ENCODE data around the gene CUL2. TPM values are rescaled to one million over a fixed set of nuclear protein-coding genes. Genes with fewer than 3 reads are reported as not detected.

Gene CUL2
- total and polyA plus RNA-seq, 2 experiments from 2014 or later: 17.2 to 38.3 TPM

DNA sequence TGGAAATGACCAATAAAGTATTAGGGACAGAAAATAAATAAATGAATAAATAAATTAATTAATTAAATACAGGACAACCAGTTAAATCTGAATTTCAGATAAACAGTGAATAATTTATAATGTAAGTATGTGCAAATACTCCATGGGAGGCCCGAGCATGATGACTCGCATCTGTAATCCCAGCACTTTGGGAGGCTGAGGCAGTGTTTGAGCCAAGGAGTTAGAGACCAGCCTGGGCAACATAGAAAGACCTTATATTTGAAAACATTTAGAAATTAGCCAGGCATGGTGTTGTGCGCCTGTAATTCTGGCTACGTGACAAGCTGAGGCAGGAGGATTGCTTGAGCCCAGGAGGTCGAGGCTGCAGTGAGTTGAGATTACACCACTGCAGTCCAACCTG lies 123.7 kb downstream of the CUL2 start (continued):
- TF ChIP-seq, protein P1, sequence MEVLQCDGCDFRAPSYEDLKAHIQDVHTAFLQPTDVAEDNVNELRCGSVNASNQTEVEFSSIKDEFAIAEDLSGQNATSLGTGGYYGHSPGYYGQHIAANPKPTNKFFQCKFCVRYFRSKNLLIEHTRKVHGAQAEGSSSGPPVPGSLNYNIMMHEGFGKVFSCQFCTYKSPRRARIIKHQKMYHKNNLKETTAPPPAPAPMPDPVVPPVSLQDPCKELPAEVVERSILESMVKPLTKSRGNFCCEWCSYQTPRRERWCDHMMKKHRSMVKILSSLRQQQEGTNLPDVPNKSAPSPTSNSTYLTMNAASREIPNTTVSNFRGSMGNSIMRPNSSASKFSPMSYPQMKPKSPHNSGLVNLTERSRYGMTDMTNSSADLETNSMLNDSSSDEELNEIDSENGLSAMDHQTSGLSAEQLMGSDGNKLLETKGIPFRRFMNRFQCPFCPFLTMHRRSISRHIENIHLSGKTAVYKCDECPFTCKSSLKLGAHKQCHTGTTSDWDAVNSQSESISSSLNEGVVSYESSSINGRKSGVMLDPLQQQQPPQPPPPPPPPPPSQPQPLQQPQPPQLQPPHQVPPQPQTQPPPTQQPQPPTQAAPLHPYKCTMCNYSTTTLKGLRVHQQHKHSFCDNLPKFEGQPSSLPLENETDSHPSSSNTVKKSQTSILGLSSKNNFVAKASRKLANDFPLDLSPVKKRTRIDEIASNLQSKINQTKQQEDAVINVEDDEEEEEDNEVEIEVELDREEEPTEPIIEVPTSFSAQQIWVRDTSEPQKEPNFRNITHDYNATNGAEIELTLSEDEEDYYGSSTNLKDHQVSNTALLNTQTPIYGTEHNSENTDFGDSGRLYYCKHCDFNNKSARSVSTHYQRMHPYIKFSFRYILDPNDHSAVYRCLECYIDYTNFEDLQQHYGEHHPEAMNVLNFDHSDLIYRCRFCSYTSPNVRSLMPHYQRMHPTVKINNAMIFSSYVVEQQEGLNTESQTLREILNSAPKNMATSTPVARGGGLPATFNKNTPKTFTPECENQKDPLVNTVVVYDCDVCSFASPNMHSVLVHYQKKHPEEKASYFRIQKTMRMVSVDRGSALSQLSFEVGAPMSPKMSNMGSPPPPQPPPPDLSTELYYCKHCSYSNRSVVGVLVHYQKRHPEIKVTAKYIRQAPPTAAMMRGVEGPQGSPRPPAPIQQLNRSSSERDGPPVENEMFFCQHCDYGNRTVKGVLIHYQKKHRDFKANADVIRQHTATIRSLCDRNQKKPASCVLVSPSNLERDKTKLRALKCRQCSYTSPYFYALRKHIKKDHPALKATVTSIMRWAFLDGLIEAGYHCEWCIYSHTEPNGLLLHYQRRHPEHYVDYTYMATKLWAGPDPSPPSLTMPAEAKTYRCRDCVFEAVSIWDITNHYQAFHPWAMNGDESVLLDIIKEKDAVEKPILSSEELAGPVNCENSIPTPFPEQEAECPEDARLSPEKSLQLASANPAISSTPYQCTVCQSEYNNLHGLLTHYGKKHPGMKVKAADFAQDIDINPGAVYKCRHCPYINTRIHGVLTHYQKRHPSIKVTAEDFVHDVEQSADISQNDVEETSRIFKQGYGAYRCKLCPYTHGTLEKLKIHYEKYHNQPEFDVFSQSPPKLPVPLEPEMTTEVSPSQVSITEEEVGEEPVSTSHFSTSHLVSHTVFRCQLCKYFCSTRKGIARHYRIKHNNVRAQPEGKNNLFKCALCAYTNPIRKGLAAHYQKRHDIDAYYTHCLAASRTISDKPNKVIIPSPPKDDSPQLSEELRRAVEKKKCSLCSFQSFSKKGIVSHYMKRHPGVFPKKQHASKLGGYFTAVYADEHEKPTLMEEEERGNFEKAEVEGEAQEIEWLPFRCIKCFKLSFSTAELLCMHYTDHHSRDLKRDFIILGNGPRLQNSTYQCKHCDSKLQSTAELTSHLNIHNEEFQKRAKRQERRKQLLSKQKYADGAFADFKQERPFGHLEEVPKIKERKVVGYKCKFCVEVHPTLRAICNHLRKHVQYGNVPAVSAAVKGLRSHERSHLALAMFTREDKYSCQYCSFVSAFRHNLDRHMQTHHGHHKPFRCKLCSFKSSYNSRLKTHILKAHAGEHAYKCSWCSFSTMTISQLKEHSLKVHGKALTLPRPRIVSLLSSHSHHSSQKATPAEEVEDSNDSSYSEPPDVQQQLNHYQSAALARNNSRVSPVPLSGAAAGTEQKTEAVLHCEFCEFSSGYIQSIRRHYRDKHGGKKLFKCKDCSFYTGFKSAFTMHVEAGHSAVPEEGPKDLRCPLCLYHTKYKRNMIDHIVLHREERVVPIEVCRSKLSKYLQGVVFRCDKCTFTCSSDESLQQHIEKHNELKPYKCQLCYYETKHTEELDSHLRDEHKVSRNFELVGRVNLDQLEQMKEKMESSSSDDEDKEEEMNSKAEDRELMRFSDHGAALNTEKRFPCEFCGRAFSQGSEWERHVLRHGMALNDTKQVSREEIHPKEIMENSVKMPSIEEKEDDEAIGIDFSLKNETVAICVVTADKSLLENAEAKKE (CRISPR knock-in tag; IDR thresholded peaks at IDR 0.05): no peak
- TF ChIP-seq ZNF114 (CRISPR knock-in tag; IDR thresholded peaks at IDR 0.05) (no peak), EZH2phosphoT487 (IDR thresholded peaks at IDR 0.05; ENCODE audit: unreplicated experiment) (no peak)
- TF ChIP-seq, protein P2, sequence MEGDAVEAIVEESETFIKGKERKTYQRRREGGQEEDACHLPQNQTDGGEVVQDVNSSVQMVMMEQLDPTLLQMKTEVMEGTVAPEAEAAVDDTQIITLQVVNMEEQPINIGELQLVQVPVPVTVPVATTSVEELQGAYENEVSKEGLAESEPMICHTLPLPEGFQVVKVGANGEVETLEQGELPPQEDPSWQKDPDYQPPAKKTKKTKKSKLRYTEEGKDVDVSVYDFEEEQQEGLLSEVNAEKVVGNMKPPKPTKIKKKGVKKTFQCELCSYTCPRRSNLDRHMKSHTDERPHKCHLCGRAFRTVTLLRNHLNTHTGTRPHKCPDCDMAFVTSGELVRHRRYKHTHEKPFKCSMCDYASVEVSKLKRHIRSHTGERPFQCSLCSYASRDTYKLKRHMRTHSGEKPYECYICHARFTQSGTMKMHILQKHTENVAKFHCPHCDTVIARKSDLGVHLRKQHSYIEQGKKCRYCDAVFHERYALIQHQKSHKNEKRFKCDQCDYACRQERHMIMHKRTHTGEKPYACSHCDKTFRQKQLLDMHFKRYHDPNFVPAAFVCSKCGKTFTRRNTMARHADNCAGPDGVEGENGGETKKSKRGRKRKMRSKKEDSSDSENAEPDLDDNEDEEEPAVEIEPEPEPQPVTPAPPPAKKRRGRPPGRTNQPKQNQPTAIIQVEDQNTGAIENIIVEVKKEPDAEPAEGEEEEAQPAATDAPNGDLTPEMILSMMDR (conservative IDR thresholded peaks at IDR 0.05; ENCODE audit: low read depth in 2 of 2): no peak

DNA sequence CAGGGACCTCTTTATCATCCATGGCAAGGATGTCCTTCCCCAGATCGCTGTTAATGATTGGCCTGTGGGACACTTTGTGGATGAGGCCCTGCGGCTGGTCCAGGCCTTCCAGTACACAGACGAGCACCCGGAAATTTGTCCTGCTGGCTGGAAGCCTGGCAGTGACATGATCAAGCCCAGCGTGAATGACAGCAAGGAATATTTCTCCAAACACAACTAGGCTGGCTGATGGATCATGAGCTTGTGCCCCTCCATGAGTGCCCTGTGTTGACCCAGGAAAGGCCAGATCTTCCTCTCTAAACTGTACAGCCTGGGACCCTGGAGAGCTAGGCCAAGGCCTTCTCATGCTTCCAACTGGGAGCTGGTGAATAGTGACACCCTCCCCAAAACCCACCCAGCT lies 124.1 kb downstream of the CUL2 start:
- H4K20me1 ChIP-seq (replicated peaks; ENCODE audit: insufficient read depth): no peaks in the 10 kb centered on the region
- DNase-seq (ENCODE audit: low spot score) (no peak), ATAC-seq (no peak)
- Mint-ChIP-seq H3K9me3 (no peaks in the 10 kb centered on the region), H3K27me3 (ENCODE audit: insufficient read depth, low read depth, poor library complexity) (no peaks in the 10 kb centered on the region), H3K27ac (no peak overlapping the region), H3K4me1 (no peaks in the 10 kb centered on the region), H3K36me3 (ENCODE audit: low read depth) (no peaks in the 10 kb centered on the region), H3K4me3 (no peak overlapping the region)
- no peaks in the 10 kb centered on the region for H3K27me3 ChIP-seq (ENCODE audit: insufficient read depth)
- H3K79me2 ChIP-seq (replicated peaks; ENCODE audit: insufficient read depth): no peaks in the 10 kb centered on the region
- H3K4me1 ChIP-seq (ENCODE audit: insufficient read depth): no peaks in the 10 kb centered on the region
- H3K4me3 ChIP-seq: no peak overlapping the region
- 0 out of 2 replicates have a peak overlapping the region, but pooled peaks have one; percentile 43 for H2AFZ ChIP-seq
- no peak overlapping the region for H3K4me2 ChIP-seq
- no peaks in the 10 kb centered on the region for H3F3A ChIP-seq (replicated peaks; ENCODE audit: low read depth)
- H3K27ac ChIP-seq (ENCODE audit: low read depth): no peak overlapping the region
- no peaks in the 10 kb centered on the region for H3K9me2 ChIP-seq (ENCODE audit: insufficient read depth)
- H3K36me3 ChIP-seq (ENCODE audit: insufficient read depth): no peaks in the 10 kb centered on the region
- TF ChIP-seq JUNB (IDR thresholded peaks at IDR 0.05; ENCODE audit: unreplicated experiment) (no peak), ZNF114 (CRISPR knock-in tag; IDR thresholded peaks at IDR 0.05) (no peak), POLR2AphosphoS5 (IDR thresholded peaks at IDR 0.05; ENCODE audit: low read depth) (no peak), NANOG (IDR thresholded peaks at IDR 0.05; ENCODE audit: borderline replicate concordance) (no peak), EZH2phosphoT487 (IDR thresholded peaks at IDR 0.05; ENCODE audit: unreplicated experiment) (no peak), ZNF331 (CRISPR knock-in tag; IDR thresholded peaks at IDR 0.05; ENCODE audit: low read depth) (no peak)
- TF ChIP-seq, protein P3, sequence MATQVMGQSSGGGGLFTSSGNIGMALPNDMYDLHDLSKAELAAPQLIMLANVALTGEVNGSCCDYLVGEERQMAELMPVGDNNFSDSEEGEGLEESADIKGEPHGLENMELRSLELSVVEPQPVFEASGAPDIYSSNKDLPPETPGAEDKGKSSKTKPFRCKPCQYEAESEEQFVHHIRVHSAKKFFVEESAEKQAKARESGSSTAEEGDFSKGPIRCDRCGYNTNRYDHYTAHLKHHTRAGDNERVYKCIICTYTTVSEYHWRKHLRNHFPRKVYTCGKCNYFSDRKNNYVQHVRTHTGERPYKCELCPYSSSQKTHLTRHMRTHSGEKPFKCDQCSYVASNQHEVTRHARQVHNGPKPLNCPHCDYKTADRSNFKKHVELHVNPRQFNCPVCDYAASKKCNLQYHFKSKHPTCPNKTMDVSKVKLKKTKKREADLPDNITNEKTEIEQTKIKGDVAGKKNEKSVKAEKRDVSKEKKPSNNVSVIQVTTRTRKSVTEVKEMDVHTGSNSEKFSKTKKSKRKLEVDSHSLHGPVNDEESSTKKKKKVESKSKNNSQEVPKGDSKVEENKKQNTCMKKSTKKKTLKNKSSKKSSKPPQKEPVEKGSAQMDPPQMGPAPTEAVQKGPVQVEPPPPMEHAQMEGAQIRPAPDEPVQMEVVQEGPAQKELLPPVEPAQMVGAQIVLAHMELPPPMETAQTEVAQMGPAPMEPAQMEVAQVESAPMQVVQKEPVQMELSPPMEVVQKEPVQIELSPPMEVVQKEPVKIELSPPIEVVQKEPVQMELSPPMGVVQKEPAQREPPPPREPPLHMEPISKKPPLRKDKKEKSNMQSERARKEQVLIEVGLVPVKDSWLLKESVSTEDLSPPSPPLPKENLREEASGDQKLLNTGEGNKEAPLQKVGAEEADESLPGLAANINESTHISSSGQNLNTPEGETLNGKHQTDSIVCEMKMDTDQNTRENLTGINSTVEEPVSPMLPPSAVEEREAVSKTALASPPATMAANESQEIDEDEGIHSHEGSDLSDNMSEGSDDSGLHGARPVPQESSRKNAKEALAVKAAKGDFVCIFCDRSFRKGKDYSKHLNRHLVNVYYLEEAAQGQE (IDR thresholded peaks at IDR 0.05; ENCODE audit: unreplicated experiment): no peak
- TF ChIP-seq, protein P2 (conservative IDR thresholded peaks at IDR 0.05; ENCODE audit: low read depth in 2 of 2): no peak

All from GM23338 (cell line).